ENCODE results near the gene DYNC1I2.

DYNC1I2 gene

DNA sequence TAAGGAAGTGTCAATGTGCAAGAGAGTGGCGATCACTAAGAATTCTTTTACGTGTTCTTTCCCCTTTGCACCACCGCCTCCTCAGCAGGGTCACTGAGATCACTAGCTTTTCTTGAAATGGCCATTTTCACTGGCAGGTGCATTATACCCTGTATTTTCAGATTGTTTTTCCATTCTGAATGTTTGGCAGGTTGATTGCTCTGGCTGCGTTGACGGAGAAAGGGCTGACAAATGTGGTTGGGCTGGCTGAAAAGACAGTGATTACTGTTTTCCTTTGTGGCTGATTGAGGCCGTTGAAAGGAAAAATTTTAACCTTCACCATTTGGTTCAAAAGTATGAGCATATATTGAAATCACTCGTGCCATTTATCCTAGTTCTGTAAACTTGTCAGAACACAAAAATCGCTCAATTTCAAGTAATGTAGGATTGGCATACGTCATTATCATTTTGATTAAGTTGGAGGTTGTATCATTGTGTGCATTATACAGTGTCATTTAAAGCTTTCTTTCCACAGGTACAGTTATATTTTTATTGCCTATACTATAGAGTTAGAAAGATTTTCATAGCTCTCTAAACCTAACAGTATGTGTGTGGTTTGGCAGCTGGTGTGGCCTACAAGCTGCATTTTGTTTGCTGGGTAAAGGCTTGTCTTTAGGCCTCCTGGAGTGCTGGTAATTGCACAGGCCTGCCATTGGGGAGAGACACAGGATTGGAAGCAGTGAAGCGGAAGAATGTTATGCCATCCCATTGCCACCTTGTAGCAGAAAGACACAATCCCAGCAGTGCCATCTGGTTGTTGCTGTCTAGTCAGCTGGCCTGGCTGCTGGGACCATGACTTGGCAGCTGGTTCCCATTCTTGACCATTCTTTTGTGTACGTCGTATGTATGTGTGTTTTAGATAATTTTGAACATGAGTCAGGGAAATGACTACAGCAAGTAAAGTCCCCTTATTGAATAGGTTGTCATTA is 36.7 kb downstream of the DYNC1I2 start:
- Histone ChIP-seq H3K27ac (ENCODE audit: low read depth, low read length) (no peak overlapping the region), H3K9ac (ENCODE audit: low read length) (no peak overlapping the region), H3K4me1 (ENCODE audit: control insufficient read depth, insufficient read depth, low read length) (no peaks in the 10 kb centered on the region), H3K27me3 (ENCODE audit: control insufficient read depth, insufficient read depth, low read length) (no peaks in the 10 kb centered on the region), H3K4me3 (ENCODE audit: low read length) (no peak overlapping the region), H3K36me3 (ENCODE audit: control insufficient read depth, insufficient read depth, low read length) (peaks cover 2% of the 10 kb centered on the region)

DNA sequence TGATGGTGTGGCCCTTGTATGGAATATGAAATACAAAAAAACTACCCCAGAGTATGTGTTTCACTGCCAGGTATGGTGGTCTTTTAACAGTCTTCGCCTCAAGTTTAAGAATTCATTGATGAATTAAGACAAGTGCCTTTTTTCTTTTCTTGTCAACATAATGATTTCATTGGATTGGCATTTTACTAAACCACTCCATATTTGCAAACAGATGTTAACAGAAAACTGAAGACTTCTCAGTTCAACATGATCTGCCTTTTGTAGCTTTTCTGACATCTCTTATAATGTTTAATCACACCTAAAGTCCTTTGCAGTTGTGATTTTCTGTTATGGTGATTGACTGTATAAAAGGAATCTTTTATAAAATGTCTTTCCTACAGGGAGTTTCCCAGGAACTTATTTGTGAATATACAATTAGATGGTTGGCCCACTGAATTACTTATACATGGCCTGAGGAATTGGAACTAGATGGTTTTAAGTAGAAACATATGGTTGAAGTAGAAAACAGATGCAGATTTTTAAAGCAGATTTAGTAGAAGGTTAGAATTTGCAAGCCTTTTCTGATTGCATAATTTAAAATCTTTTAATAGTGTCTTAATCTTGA is 39.7 kb downstream of the DYNC1I2 start:
- H3K36me3 ChIP-seq (ENCODE audit: control insufficient read depth, insufficient read depth, low read length), result peaks cover 8% of the 10 kb centered on the region

DNA sequence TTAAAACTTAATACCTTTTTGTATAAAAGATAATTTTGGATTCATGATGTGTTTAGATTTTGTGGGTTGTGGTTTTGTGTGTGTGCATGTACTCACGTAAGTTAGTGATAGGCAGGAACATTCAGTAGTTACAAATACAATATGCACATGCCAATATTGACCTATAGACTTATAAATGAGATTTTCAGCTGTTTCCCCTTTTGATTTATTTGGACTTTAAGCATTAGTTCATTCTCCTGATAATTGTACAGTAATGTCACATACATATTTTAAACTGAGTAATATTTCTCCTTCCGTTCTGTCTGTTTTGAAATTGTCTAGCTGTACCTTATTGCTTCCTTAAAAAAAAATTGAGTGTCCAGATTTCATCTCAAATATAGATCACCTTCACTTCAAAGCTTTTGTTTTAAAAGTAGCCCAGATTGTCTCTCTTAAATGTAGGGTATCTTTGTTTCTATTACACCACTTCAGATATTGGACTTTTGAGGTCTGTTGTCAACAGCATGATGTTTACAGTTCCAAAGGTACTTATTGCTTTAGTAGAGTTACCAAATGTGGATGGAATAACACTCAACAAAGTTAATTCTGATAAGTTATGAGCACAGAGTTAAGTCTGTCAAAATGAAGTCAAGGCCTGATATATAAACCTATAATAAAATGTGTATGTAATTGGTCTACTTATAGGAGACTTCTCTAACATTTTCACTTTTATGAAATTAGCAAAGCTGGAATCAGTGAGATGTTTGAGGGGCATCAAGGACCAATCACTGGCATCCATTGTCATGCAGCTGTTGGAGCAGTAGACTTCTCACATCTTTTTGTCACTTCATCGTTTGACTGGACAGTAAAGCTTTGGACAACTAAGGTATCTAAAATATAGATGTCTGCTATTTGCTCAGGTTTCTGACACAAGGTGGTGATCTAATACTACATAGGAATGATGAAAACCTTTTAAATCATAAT is 42.0 kb downstream of the DYNC1I2 start:
- no peaks in the 10 kb centered on the region for H3K27me3 ChIP-seq (ENCODE audit: control insufficient read depth, insufficient read depth, low read length)
- H3K27ac ChIP-seq (ENCODE audit: low read depth, low read length), result no peak overlapping the region
- peaks cover 8% of the 10 kb centered on the region for H3K36me3 ChIP-seq (ENCODE audit: control insufficient read depth, insufficient read depth, low read length)

More for the DNA sequence above, 39.7 kb downstream of the DYNC1I2 start:
- Histone ChIP-seq H3K9ac (ENCODE audit: low read length) (no peak overlapping the region), H3K4me1 (ENCODE audit: control insufficient read depth, insufficient read depth, low read length) (no peaks in the 10 kb centered on the region), H3K27me3 (ENCODE audit: control insufficient read depth, insufficient read depth, low read length) (no peaks in the 10 kb centered on the region), H3K4me3 (ENCODE audit: low read length) (no peak overlapping the region), H3K27ac (ENCODE audit: low read depth, low read length) (no peak overlapping the region)

GRCh38 chr2:171729952-171730317 is 42.7 kb downstream of the DYNC1I2 start:
- no peak overlapping the region for H3K27ac ChIP-seq (ENCODE audit: low read depth, low read length)
- no peak overlapping the region for H3K4me3 ChIP-seq (ENCODE audit: low read length)
- H3K4me1 ChIP-seq (ENCODE audit: control insufficient read depth, insufficient read depth, low read length), result no peaks in the 10 kb centered on the region
- H3K27me3 ChIP-seq (ENCODE audit: control insufficient read depth, insufficient read depth, low read length), result no peaks in the 10 kb centered on the region
- no peak overlapping the region for H3K9ac ChIP-seq (ENCODE audit: low read length)
- H3K36me3 ChIP-seq (ENCODE audit: control insufficient read depth, insufficient read depth, low read length), result peaks cover 8% of the 10 kb centered on the region

More for the DNA sequence above, 42.0 kb downstream of the DYNC1I2 start:
- Histone ChIP-seq H3K4me3 (ENCODE audit: low read length) (no peak overlapping the region), H3K4me1 (ENCODE audit: control insufficient read depth, insufficient read depth, low read length) (no peaks in the 10 kb centered on the region), H3K9ac (ENCODE audit: low read length) (no peak overlapping the region)

DNA sequence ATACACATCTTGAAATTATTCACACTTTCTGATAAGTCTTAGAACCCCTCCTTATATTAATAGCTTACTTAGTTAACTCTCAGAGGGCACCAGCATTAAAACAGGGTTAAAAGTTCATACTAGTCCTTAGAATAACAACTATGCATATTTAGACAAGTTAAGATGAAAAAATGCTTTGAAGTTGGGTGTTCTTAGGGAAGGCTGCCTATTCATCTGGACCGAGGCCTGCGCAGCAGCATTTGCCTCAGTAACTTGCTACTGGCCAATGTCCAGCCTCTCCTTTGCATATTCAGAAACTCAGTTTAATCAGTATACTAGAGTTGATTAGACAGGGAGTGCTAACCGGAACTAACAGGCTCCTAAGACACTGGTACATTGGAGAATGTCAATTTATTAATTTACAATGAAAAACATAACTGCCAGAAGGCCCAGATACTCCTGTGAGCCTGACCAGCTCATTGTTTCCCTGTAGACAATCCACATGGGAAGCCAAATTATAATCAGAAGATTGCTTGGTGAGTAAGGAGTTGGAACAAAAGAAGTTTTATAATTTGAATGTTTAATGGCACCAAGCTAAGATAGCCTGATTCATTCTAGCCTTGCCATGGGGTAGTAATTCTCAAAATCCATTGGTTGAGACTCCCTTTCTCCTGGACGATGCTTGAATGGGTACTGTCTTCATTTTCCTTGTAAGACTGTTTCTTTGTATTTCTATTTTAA is 48.9 kb downstream of the DYNC1I2 start:
- peaks cover 4% of the 10 kb centered on the region for H3K36me3 ChIP-seq (ENCODE audit: control insufficient read depth, insufficient read depth, low read length)
- no peaks in the 10 kb centered on the region for H3K27me3 ChIP-seq (ENCODE audit: control insufficient read depth, insufficient read depth, low read length)
- H3K27ac ChIP-seq (ENCODE audit: low read depth, low read length), result no peak overlapping the region
- H3K4me3 ChIP-seq (ENCODE audit: low read length), result no peak overlapping the region
- no peak overlapping the region for H3K9ac ChIP-seq (ENCODE audit: low read length)
- no peaks in the 10 kb centered on the region for H3K4me1 ChIP-seq (ENCODE audit: control insufficient read depth, insufficient read depth, low read length)

- Histone ChIP-seq H3K4me3 (ENCODE audit: low read length) (no peak overlapping the region), H3K27ac (ENCODE audit: low read depth, low read length) (no peak overlapping the region), H3K36me3 (ENCODE audit: control insufficient read depth, insufficient read depth, low read length) (peaks cover 5% of the 10 kb centered on the region), H3K4me1 (ENCODE audit: control insufficient read depth, insufficient read depth, low read length) (no peaks in the 10 kb centered on the region), H3K9ac (ENCODE audit: low read length) (no peak overlapping the region), H3K27me3 (ENCODE audit: control insufficient read depth, insufficient read depth, low read length) (no peaks in the 10 kb centered on the region)
Observed at GRCh38 chr2:171741189-171741588, 53.9 kb downstream of the DYNC1I2 start.

GRCh38 chr2:171742760-171743159 is 55.5 kb downstream of the DYNC1I2 start:
- H3K9ac ChIP-seq (ENCODE audit: low read length), result no peak overlapping the region
- H3K36me3 ChIP-seq (ENCODE audit: control insufficient read depth, insufficient read depth, low read length), result peaks cover 5% of the 10 kb centered on the region
- no peaks in the 10 kb centered on the region for H3K4me1 ChIP-seq (ENCODE audit: control insufficient read depth, insufficient read depth, low read length)
- no peak overlapping the region for H3K27ac ChIP-seq (ENCODE audit: low read depth, low read length)
- no peaks in the 10 kb centered on the region for H3K27me3 ChIP-seq (ENCODE audit: control insufficient read depth, insufficient read depth, low read length)
- H3K4me3 ChIP-seq (ENCODE audit: low read length), result no peak overlapping the region

- Histone ChIP-seq H3K36me3 (ENCODE audit: control insufficient read depth, insufficient read depth, low read length) (peaks cover 8% of the 10 kb centered on the region), H3K4me1 (ENCODE audit: control insufficient read depth, insufficient read depth, low read length) (no peaks in the 10 kb centered on the region), H3K27ac (ENCODE audit: low read depth, low read length) (no peak overlapping the region)
Observed at GRCh38 chr2:171745141-171745540, 57.9 kb downstream of the DYNC1I2 start.

DNA sequence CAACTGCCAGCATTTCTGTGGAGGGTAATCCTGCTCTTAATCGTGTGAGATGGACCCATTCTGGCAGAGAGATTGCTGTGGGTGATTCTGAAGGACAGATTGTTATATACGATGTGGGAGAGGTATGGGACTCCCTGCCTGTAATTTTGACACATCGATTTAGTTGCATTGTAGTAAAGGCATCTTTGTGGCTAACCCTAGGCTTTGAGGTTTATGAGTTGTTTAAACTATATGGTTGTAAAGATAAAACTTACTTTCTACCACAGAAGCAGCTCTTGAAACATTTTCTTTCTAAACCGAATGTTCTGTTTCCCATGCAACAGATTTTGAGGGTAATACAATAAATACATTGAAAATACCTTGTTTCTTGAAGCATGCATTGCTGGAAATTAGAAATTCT is 58.5 kb downstream of the DYNC1I2 start:
- no peaks in the 10 kb centered on the region for H3K27me3 ChIP-seq (ENCODE audit: control insufficient read depth, insufficient read depth, low read length)
- H3K27ac ChIP-seq (ENCODE audit: low read depth, low read length), result no peak overlapping the region
- H3K4me1 ChIP-seq (ENCODE audit: control insufficient read depth, insufficient read depth, low read length), result no peaks in the 10 kb centered on the region
- H3K4me3 ChIP-seq (ENCODE audit: low read length), result no peak overlapping the region
- peaks cover 8% of the 10 kb centered on the region for H3K36me3 ChIP-seq (ENCODE audit: control insufficient read depth, insufficient read depth, low read length)
- H3K9ac ChIP-seq (ENCODE audit: low read length), result no peak overlapping the region

More at GRCh38 chr2:171745141-171745540, 57.9 kb downstream of the DYNC1I2 start:
- Histone ChIP-seq H3K4me3 (ENCODE audit: low read length) (no peak overlapping the region), H3K27me3 (ENCODE audit: control insufficient read depth, insufficient read depth, low read length) (no peaks in the 10 kb centered on the region), H3K9ac (ENCODE audit: low read length) (no peak overlapping the region)

DNA sequence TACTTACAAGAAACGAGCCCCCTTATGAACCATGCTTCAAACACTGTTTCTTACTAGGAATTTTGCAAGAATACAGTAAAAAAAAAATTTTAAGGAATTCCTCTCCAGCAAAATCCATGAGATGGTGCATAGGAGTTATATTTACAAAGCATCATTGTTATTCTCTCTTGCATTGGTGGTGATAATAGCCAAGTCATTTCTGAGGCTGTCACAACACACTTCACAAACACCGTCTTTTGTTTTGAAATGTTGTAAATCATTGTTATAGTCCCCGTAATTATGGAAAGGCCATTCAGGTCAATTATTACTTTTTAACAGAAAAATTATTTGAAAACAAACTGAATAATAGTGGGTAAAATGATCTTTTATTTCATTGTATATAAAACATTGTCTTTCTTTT is 60.1 kb downstream of the DYNC1I2 start:
- Histone ChIP-seq H3K27me3 (ENCODE audit: control insufficient read depth, insufficient read depth, low read length) (no peaks in the 10 kb centered on the region), H3K4me3 (ENCODE audit: low read length) (no peak overlapping the region), H3K4me1 (ENCODE audit: control insufficient read depth, insufficient read depth, low read length) (no peaks in the 10 kb centered on the region), H3K27ac (ENCODE audit: low read depth, low read length) (no peak overlapping the region), H3K9ac (ENCODE audit: low read length) (no peak overlapping the region), H3K36me3 (ENCODE audit: control insufficient read depth, insufficient read depth, low read length) (peaks cover 8% of the 10 kb centered on the region)

- H3K4me1 ChIP-seq (ENCODE audit: control insufficient read depth, insufficient read depth, low read length), result no peaks in the 10 kb centered on the region
Observed at GRCh38 chr2:171754254-171754939, 67.1 kb downstream of the DYNC1I2 start.

More at GRCh38 chr2:171754254-171754939, 67.1 kb downstream of the DYNC1I2 start:
- no peak overlapping the region for H3K27ac ChIP-seq (ENCODE audit: low read depth, low read length)
- H3K36me3 ChIP-seq (ENCODE audit: control insufficient read depth, insufficient read depth, low read length), result peaks cover 4% of the 10 kb centered on the region
- no peaks in the 10 kb centered on the region for H3K27me3 ChIP-seq (ENCODE audit: control insufficient read depth, insufficient read depth, low read length)
- H3K9ac ChIP-seq (ENCODE audit: low read length), result no peak overlapping the region
- H3K4me3 ChIP-seq (ENCODE audit: low read length), result no peak overlapping the region

All from rectal smooth muscle tissue (tissue), 1 donor.